Neural cell (in vitro differentiated cells): ENCODE results near the gene XPO4. TPM values are rescaled to one million over a fixed set of nuclear protein-coding genes. Genes with fewer than 3 reads are reported as not detected.

ENCODE experiments used
- H2AFZ ChIP-seq: fragments of 200-600, 300-800 bp; sonication (generic), shearing (Covaris generic); 2 replicates; pipeline ENCODE4 v1.6.0; 2014; ENCODE audit warnings: low read depth, mild to moderate bottlenecking, antibody characterized with exemption, low read length, moderate library complexity
- H3F3A ChIP-seq: fragments of 200-600 bp; shearing (Covaris generic); 2 replicates; pipeline ENCODE4 v1.6.1; 2016; ENCODE audit warnings: mild to moderate bottlenecking, moderate library complexity, mixed read lengths, antibody characterized with exemption, low read length; ENCODE audit not compliant: insufficient read depth, poor library complexity, severe bottlenecking
- H3K27ac ChIP-seq: fragments of 200-600, 300-800 bp; sonication (generic), shearing (Covaris generic); 2 replicates; pipeline ENCODE4 v1.5.1; 2014; ENCODE audit warnings: mild to moderate bottlenecking, low read length, moderate library complexity
- H3K27me3 ChIP-seq: fragments of 300-800, 200-600 bp; sonication (generic), shearing (Covaris generic); 2 replicates; pipeline ENCODE4 v1.6.0; 2014; ENCODE audit warnings: mild to moderate bottlenecking, low read depth, low read length, moderate library complexity; ENCODE audit not compliant: insufficient read depth
- H3K36me3 ChIP-seq: fragments of 300-800, 200-600 bp; sonication (generic), shearing (Covaris generic); 2 replicates; pipeline ENCODE4 v1.5.1; 2014; ENCODE audit warnings: mild to moderate bottlenecking, antibody characterized with exemption, low read length, moderate library complexity; ENCODE audit not compliant: insufficient read depth
- H3K4me2 ChIP-seq: fragments of 300-800, 200-600 bp; sonication (generic), shearing (Covaris generic); 2 replicates; pipeline ENCODE4 v1.6.0; 2014; ENCODE audit warnings: mild to moderate bottlenecking, low read length
- H3K4me3 ChIP-seq: fragments of 300-800, 200-600 bp; sonication (generic), shearing (Covaris generic); 2 replicates; pipeline ENCODE4 v1.5.1; 2014; ENCODE audit warnings: mild to moderate bottlenecking, low read length, moderate library complexity
- H3K79me2 ChIP-seq: fragments of 200-600 bp; shearing (Covaris generic); replicated peaks from 2 replicates; pipeline ENCODE4 v1.6.0; 2014; ENCODE audit warnings: mild to moderate bottlenecking, low read length, moderate library complexity; ENCODE audit not compliant: insufficient read depth
- H3K9ac ChIP-seq: fragments of 300-800, 200-600 bp; sonication (generic), shearing (Covaris generic); 2 replicates; pipeline ENCODE4 v1.6.1; 2016; ENCODE audit warnings: mild to moderate bottlenecking, low read length, mixed read lengths
- H3K9me2 ChIP-seq: fragments of 200-600 bp; shearing (Covaris generic); 2 replicates; pipeline ENCODE4 v1.6.1; 2016; ENCODE audit warnings: mild to moderate bottlenecking, low read length, mixed read lengths; ENCODE audit not compliant: insufficient read depth
- H3K9me3 ChIP-seq: fragments of 200-600, 300-800 bp; sonication (generic), shearing (Covaris generic); 2 replicates; pipeline ENCODE4 v1.6.1; 2016; ENCODE audit warnings: mild to moderate bottlenecking, mixed run types, low read length, moderate library complexity, mixed read lengths
- H4K20me1 ChIP-seq: fragments of 200-600 bp; shearing (Covaris generic); 2 replicates; pipeline ENCODE4 v1.6.1; 2016; ENCODE audit warnings: mild to moderate bottlenecking, mixed run types; ENCODE audit not compliant: insufficient read depth
- CTCF ChIP-seq: fragments of 450-650 bp; IDR thresholded peaks from 2 replicates; pipeline ENCODE4 v1.5.1; 2014; ENCODE audit warnings: antibody characterized with exemption, mild to moderate bottlenecking, moderate library complexity; ENCODE audit not compliant: poor library complexity, severe bottlenecking
- EP300 ChIP-seq: fragments of 450-650 bp; conservative IDR thresholded peaks from 2 replicates; pipeline ENCODE4 v1.6.1; 2014; ENCODE audit warnings: antibody characterized with exemption, mild to moderate bottlenecking, moderate library complexity; ENCODE audit not compliant: poor library complexity, severe bottlenecking
- EZH2 ChIP-seq: fragments of 200-600, 300-800 bp; shearing (Covaris generic), sonication (generic); IDR thresholded peaks from 2 replicates; pipeline ENCODE4 v1.6.1; 2014; ENCODE audit warnings: antibody characterized with exemption, low read length, borderline replicate concordance, mild to moderate bottlenecking; ENCODE audit not compliant: insufficient read depth, poor library complexity, severe bottlenecking
- MXI1 ChIP-seq: fragments of 450-650 bp; conservative IDR thresholded peaks from 2 replicates; pipeline ENCODE4 v1.6.1; 2014; ENCODE audit warnings: antibody characterized with exemption, mild to moderate bottlenecking; ENCODE audit not compliant: poor library complexity, severe bottlenecking
- POLR2AphosphoS5 ChIP-seq: IDR thresholded peaks from 2 replicates; pipeline ENCODE4 v1.6.1; 2012
- RAD21 ChIP-seq: fragments of 450-650 bp; conservative IDR thresholded peaks from 2 replicates; pipeline ENCODE4 v1.6.1; 2014; ENCODE audit warnings: antibody characterized with exemption, mild to moderate bottlenecking, moderate library complexity
- REST ChIP-seq: IDR thresholded peaks from 2 replicates; pipeline ENCODE4 v1.6.1; 2012; ENCODE audit warnings: borderline replicate concordance
- SMC3 ChIP-seq: fragments of 450-650 bp; conservative IDR thresholded peaks from 2 replicates; pipeline ENCODE4 v1.6.1; 2014; ENCODE audit warnings: antibody characterized with exemption, mild to moderate bottlenecking, moderate library complexity; ENCODE audit not compliant: poor library complexity
- TAF1 ChIP-seq: IDR thresholded peaks from 2 replicates; pipeline ENCODE4 v1.6.1; 2012; ENCODE audit warnings: low read depth
- polyA plus RNA-seq: library from polyadenylated mRNA; depleted of rRNA; stranded (reverse); fragments of >200 nt; gene quantifications from 2 replicates; pipeline ENCODE4 v1.2.3, GENCODE V29; 2014

Gene XPO4
- polyA plus RNA-seq, 1 donor from 2014 or later, result 13.0 TPM

DNA sequence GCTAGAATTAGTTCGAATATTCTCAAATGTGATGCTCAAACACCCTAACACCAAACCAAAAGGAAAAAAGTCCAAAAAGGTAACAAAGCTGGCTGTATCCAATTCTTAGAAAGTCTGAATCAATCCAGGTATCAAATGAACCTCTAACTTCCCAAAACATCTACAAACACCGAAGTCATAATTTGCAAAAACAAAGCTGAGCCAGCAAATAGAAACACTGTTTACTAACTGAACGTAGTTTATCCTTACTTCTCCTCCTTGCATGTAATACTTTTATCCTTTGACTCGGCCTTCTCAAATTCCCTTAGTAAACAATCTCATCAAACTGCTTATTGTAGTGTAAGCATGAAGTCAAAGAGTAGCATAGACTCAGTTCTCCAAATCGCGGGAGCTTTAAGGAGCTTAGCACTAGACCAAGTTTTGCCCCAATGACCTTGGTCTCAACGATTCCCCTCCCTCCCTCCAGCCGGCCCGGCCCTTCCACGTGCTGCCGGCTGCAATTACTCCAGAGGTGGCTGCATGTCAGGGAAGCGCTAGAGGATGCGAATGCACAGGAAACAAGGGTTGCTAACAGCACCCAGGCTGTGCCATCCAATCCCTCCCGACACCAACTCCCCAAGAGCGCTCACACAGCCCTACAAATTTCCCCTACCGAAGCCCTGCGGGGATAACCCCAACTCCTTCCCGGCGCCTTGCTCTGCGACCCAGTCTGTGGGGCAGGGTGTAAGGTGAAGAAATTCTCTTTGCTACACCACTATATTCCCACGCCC, 693 bp downstream of the XPO4 start:
- Histone ChIP-seq H3K9ac (peak overlapping the region; percentile 86), H3K27me3 (no peaks in the 10 kb centered on the region), H3K27ac (peak overlapping the region; percentile 77), H4K20me1 (no peaks in the 10 kb centered on the region), H3K79me2 (peaks cover 49% of the 10 kb centered on the region), H3K9me3 (no peaks in the 10 kb centered on the region), H3K9me2 (no peaks in the 10 kb centered on the region), H3K36me3 (no peaks in the 10 kb centered on the region), H3K4me3 (peak overlapping the region; percentile 76), H2AFZ (peak overlapping the region; percentile 80), H3K4me2 (peak overlapping the region; percentile 86), H3F3A (no peaks in the 10 kb centered on the region)
- TF ChIP-seq TAF1, result no peak
- TF ChIP-seq REST, result no peak
- TF ChIP-seq RAD21, result no peak
- no peak for TF ChIP-seq EZH2
- peak; percentile 51 for TF ChIP-seq MXI1
- TF ChIP-seq CTCF, result no peak
- no peak for TF ChIP-seq EP300

- Histone ChIP-seq H4K20me1 (no peaks in the 10 kb centered on the region), H3K9me2 (no peaks in the 10 kb centered on the region), H3K4me2 (no peak overlapping the region), H3K79me2 (peaks cover 46% of the 10 kb centered on the region), H3K9ac (no peak overlapping the region), H3K27ac (no peak overlapping the region), H2AFZ (no peak overlapping the region), H3K4me3 (no peak overlapping the region), H3K27me3 (no peaks in the 10 kb centered on the region), H3F3A (no peaks in the 10 kb centered on the region), H3K36me3 (no peaks in the 10 kb centered on the region), H3K9me3 (no peaks in the 10 kb centered on the region)
- no peak for TF ChIP-seq EZH2
- TF ChIP-seq POLR2AphosphoS5, result no peak
- TF ChIP-seq EP300, result no peak
- TF ChIP-seq SMC3, result no peak
- TF ChIP-seq RAD21, result no peak
- no peak for TF ChIP-seq TAF1
- no peak for TF ChIP-seq MXI1
- TF ChIP-seq REST, result no peak
- no peak for TF ChIP-seq CTCF
Observed at GRCh38 chr13:20894245-20894644, 8.3 kb downstream of the XPO4 start.
